Calu3 (cell line): Measurements from ENCODE around the gene LENEP. TPM values are rescaled to one million over a fixed set of nuclear protein-coding genes. Genes with fewer than 3 reads are reported as not detected.

Experiments used
- BruUV-seq: library from RNA; stranded (reverse); fragments of 400-500 nt; replicated peaks from 2 replicates; lab custom pipeline; 2021; lab: Mats Ljungman, UMichigan
- CTCF ChIA-PET: fragments of 300-600 bp; sonication (Branson Sonifier 250); formaldehyde crosslinking; loops from one replicate; lab custom pipeline; 2022; ENCODE audit warnings: antibody characterized with exemption; lab: Charles Lee
- DNase-seq: peaks from one replicate; pipeline ENCODE4 v3.0.0; 2022
- H3K27ac Mint-ChIP-seq: one replicate; pipeline ENCODE4 v1.8.0; 2022; ENCODE audit warnings: mixed read lengths; ENCODE audit not compliant: unreplicated experiment
- H3K27me3 Mint-ChIP-seq: one replicate; pipeline ENCODE4 v1.8.0; 2022; ENCODE audit warnings: mixed read lengths; ENCODE audit not compliant: unreplicated experiment
- H3K36me3 Mint-ChIP-seq: one replicate; pipeline ENCODE4 v1.8.0; 2022; ENCODE audit warnings: mild to moderate bottlenecking, moderate library complexity, mixed read lengths; ENCODE audit not compliant: insufficient read depth, unreplicated experiment
- H3K4me1 Mint-ChIP-seq: one replicate; pipeline ENCODE4 v1.8.0; 2022; ENCODE audit warnings: mild to moderate bottlenecking, low read depth, mixed read lengths; ENCODE audit not compliant: unreplicated experiment
- H3K4me3 Mint-ChIP-seq: one replicate; pipeline ENCODE4 v1.8.0; 2022; ENCODE audit warnings: mild to moderate bottlenecking, low read depth, moderate library complexity, mixed read lengths; ENCODE audit not compliant: unreplicated experiment
- H3K9me3 Mint-ChIP-seq: one replicate; pipeline ENCODE4 v1.8.0; 2022; ENCODE audit warnings: low read depth, mixed read lengths; ENCODE audit not compliant: unreplicated experiment
- CTCF ChIP-seq: fragments of 200-600 bp; IDR thresholded peaks from one replicate; pipeline ENCODE4 v1.8.0; 2022; ENCODE audit warnings: antibody characterized with exemption; ENCODE audit not compliant: unreplicated experiment
- intact Hi-C: fragments of 100-400 bp; cut with micrococcal nuclease; formaldehyde crosslinking; loops from one replicate; pipeline ENCODE4 v1.10.0; 2022; ENCODE audit not compliant: unreplicated experiment
- total RNA-seq: library from RNA; stranded (reverse); gene quantifications from 2 replicates; pipeline ENCODE4 v1.2.3, GENCODE V29; 2022

Gene LENEP
- total RNA-seq, 1 experiment from 2014 or later, result 1.1 TPM

- peaks cover 21% of the 10 kb centered on the region for H3K36me3 Mint-ChIP-seq
- intact Hi-C loops, result loop anchor here (10.0 kb wide), 1 partner anchor 47 kb away; the partner anchor contains the start of gene ADAM15
- H3K27me3 Mint-ChIP-seq, result no peaks in the 10 kb centered on the region
- no peak overlapping the region for H3K27ac Mint-ChIP-seq
- no peak for DNase-seq
- BruUV-seq, result no TSS peak
- H3K4me1 Mint-ChIP-seq, result peaks cover 41% of the 10 kb centered on the region
- H3K9me3 Mint-ChIP-seq, result no peaks in the 10 kb centered on the region
- no peak overlapping the region for H3K4me3 Mint-ChIP-seq
- TF ChIP-seq CTCF, result no peak
- CTCF ChIA-PET, result interaction anchor here (2.6 kb wide), 1 partner anchor 9 kb away, joined by 11 read pairs; no protein-coding TSS in a partner anchor
Measured at GRCh38 chr1:155008015-155008941, 14.9 kb downstream of the LENEP start.

GRCh38 chr1:155009221-155009711, 15.9 kb downstream of the LENEP start:
- H3K4me1 Mint-ChIP-seq, result peaks cover 39% of the 10 kb centered on the region
- H3K36me3 Mint-ChIP-seq, result peaks cover 11% of the 10 kb centered on the region
- TF ChIP-seq CTCF, result no peak
- DNase-seq, result no peak
- CTCF ChIA-PET, result no interaction called here
- no peaks in the 10 kb centered on the region for H3K27me3 Mint-ChIP-seq
- H3K27ac Mint-ChIP-seq, result no peak overlapping the region
- no TSS peak for BruUV-seq
- no peaks in the 10 kb centered on the region for H3K9me3 Mint-ChIP-seq
- H3K4me3 Mint-ChIP-seq, result no peak overlapping the region
- intact Hi-C loops, result loop anchor here (10.0 kb wide), 1 partner anchor 46 kb away; the partner anchor contains the start of gene ADAM15

GRCh38 chr1:155009742-155010141, 16.4 kb downstream of the LENEP start:
- H3K9me3 Mint-ChIP-seq, result no peaks in the 10 kb centered on the region
- CTCF ChIA-PET, result interaction anchor here (0.7 to 0.8 kb wide), 2 partner anchors 9 kb away, joined by 3 read pairs; no protein-coding TSS in a partner anchor
- no peak for TF ChIP-seq CTCF
- H3K4me3 Mint-ChIP-seq, result no peak overlapping the region
- H3K27me3 Mint-ChIP-seq, result no peaks in the 10 kb centered on the region
- intact Hi-C loops, result loop anchor here (10.0 kb wide), 1 partner anchor 45 kb away; the partner anchor contains the start of gene ADAM15
- H3K4me1 Mint-ChIP-seq, result peaks cover 35% of the 10 kb centered on the region
- H3K36me3 Mint-ChIP-seq, result peaks cover 6% of the 10 kb centered on the region
- DNase-seq, result no peak
- no peak overlapping the region for H3K27ac Mint-ChIP-seq
- BruUV-seq, result no TSS peak

GRCh38 chr1:155010211-155010918, 17.0 kb downstream of the LENEP start:
- DNase-seq, result no peak
- peaks cover 31% of the 10 kb centered on the region for H3K4me1 Mint-ChIP-seq
- intact Hi-C loops, result no loop called here
- H3K27ac Mint-ChIP-seq, result no peak overlapping the region
- no peak for TF ChIP-seq CTCF
- no TSS peak for BruUV-seq
- peaks cover 11% of the 10 kb centered on the region for H3K36me3 Mint-ChIP-seq
- H3K4me3 Mint-ChIP-seq, result no peak overlapping the region
- CTCF ChIA-PET, result interaction anchor here (0.7 to 0.8 kb wide), 2 partner anchors 9 kb away, joined by 3 read pairs; no protein-coding TSS in a partner anchor
- H3K27me3 Mint-ChIP-seq, result no peaks in the 10 kb centered on the region
- H3K9me3 Mint-ChIP-seq, result no peaks in the 10 kb centered on the region
